GM21737 (cell line): ENCODE data around the gene CHADL.
"Not testable (repeated sequence)": the region's sequence is repeated elsewhere in the genome, so short reads cannot be mapped to it uniquely, and the experiment has no call there.

Experiments used
- ATAC-seq: cut with Tn5 transposase; IDR thresholded peaks from one replicate; pipeline ENCODE4 v1.9.1; 2021; ENCODE audit warnings: mild to moderate bottlenecking, moderate library complexity; ENCODE audit not compliant: unreplicated experiment

CHADL gene

DNA sequence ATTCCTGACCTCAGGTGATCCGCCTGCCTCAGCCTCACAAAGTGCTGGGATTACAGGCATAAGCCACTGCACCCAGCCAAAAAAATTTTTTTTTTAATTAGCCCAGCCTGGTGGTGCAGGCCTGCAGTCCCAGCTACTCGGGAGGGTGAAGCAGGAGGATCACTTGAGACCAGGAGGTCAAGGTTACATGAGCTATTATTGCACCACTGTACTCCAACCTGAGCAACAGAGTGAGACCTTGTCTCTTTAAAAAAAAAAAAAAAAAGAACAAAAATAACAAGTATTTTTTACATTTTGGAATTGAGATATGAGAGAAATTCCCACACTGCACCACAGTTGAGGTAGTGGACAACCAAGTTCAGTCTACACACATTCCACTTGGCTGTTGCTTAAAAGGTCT, 49.3 kb downstream of the CHADL start:
- ATAC-seq: no peak

DNA sequence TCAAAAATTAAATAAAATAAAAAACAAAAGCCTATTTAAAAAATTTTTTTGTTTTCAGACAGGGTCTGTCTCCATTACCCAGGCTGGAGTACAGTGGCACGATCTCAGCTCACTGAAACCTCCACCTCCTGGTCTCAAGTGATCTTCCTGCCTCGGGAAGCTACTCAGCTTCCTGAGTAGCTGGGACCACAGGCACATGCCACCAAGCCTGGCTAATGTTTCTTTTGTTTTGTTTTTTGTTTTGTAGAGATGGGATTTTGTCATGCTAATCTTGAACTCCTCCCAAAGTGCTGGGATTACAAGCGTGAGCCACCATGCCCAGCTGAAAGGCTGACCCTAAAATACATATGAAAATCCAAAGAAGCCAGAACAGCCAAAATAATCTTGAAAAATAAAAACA, 56.1 kb downstream of the CHADL start:
- ATAC-seq: no peak

DNA sequence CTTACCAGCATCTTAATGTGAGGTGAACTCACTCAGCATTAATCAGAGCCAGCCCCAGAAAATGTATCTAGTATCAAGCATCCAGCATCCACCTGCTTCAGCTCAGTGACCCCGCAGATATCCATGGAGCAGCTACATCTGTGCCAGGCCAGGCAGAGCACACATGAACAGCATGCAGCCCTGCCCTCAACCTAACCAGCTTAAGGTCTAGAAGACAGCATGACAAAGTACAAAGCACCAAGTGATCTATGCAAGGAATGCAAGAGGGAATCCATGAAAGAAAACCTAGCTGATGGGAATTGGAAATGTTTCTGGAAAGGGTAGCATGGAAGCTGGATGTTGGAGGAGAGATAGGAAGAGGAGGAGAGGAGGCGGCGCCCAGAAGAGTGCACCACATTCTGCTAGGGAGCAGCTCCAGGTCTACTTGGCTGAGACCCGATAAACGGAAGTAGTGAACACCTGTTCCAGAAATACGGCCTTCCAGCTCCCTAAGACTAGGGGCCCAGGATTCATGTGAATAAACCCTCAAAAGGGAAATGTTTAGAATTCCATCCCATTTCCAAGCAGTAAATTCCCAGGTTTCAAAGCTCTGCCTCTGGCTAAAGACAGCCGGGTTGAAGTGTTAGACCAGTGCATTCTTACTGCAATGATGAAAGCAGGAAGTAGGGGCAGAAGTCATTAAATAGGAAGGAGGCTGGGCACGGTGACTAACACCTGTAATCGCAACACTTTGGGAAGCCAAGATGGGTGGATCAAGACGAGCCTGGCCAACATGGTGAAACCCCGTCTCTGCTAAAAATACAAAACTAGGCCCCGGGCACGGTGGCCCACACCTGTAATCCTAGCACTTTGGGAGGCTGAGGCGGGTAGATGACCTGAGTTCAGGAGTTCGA, 59.1 kb downstream of the CHADL start:
- no peak for ATAC-seq

GRCh38 chr22:41180926-41181325, 59.8 kb downstream of the CHADL start:
- ATAC-seq: no peak

- not testable (repeated sequence) for ATAC-seq
These were observed 60.4 kb downstream of the CHADL start for GRCh38 chr22:41180362-41180761.
